Mesenchymal stem cell (in vitro differentiated cells and primary cell): ENCODE measurements around the gene ROBO2.

Experiments
- DNase-seq: peaks from one replicate; pipeline ENCODE4 v3.0.0-alpha.2; 2013
- H2AFZ ChIP-seq: one replicate; pipeline ENCODE4 v1.6.1; 2013; ENCODE audit warnings: low read depth, mild to moderate bottlenecking, control low read depth, inconsistent platforms, low read length, moderate library complexity
- H2AK5ac ChIP-seq: 2 replicates; pipeline ENCODE4 v1.6.1; 2013; ENCODE audit warnings: low read length, moderate library complexity, mild to moderate bottlenecking, inconsistent platforms; ENCODE audit not compliant: severe bottlenecking
- H2BK120ac ChIP-seq: one replicate; pipeline ENCODE4 v1.6.1; 2013; ENCODE audit warnings: low read depth, mild to moderate bottlenecking, inconsistent platforms, low read length, moderate library complexity
- H2BK12ac ChIP-seq, 2 experiments: one replicate each; pipeline ENCODE4 v1.6.1; 2013; ENCODE audit warnings: inconsistent platforms in 2 of 2, low read length in 2 of 2, mild to moderate bottlenecking in 2 of 2, moderate library complexity in 2 of 2, control low read depth in 1 of 2
- H2BK15ac ChIP-seq: one replicate; pipeline ENCODE4 v1.6.1; 2013; ENCODE audit warnings: mild to moderate bottlenecking, low read depth, inconsistent platforms; ENCODE audit not compliant: poor library complexity, severe bottlenecking
- H2BK5ac ChIP-seq: 2 replicates; pipeline ENCODE4 v1.6.1; 2013; ENCODE audit warnings: low read depth, mild to moderate bottlenecking, low read length, control low read depth, inconsistent platforms; ENCODE audit not compliant: poor library complexity, severe bottlenecking
- H3K14ac ChIP-seq, 2 experiments: one replicate each; pipeline ENCODE4 v1.6.1; 2013; ENCODE audit warnings: inconsistent platforms in 2 of 2, low read length in 2 of 2, control low read depth in 1 of 2, mild to moderate bottlenecking in 1 of 2, moderate library complexity in 1 of 2
- H3K18ac ChIP-seq, 2 experiments: one replicate each; pipeline ENCODE4 v1.6.1; 2013; ENCODE audit warnings: inconsistent platforms in 2 of 2, low read length in 2 of 2, control low read depth in 1 of 2, low read depth in 1 of 2, mild to moderate bottlenecking in 1 of 2
- H3K23ac ChIP-seq, 2 experiments: one replicate each; pipeline ENCODE4 v1.6.1; 2013; ENCODE audit warnings: inconsistent platforms in 2 of 2, low read length in 2 of 2, mild to moderate bottlenecking in 2 of 2, moderate library complexity in 2 of 2, control low read depth in 1 of 2
- H3K27ac ChIP-seq: 2 replicates; pipeline ENCODE4 v1.5.1; 2013; ENCODE audit warnings: mild to moderate bottlenecking, moderate library complexity, low read length, control low read depth, inconsistent platforms; ENCODE audit not compliant: poor library complexity, severe bottlenecking
- H3K27me3 ChIP-seq, 2 experiments: 2 replicates each; pipeline versions ENCODE4 v1.6.1 to v1.7.0; 2013; ENCODE audit warnings: low read length in 2 of 2, mild to moderate bottlenecking in 2 of 2, moderate library complexity in 2 of 2, control low read depth in 1 of 2, inconsistent platforms in 1 of 2; ENCODE audit not compliant: control insufficient read depth in 1 of 2, insufficient read depth in 1 of 2
- H3K36me3 ChIP-seq, 2 experiments: 2 replicates each; pipeline versions ENCODE4 v1.6.1 to v1.7.0; 2013; ENCODE audit warnings: low read length in 2 of 2, control low read depth in 1 of 2, inconsistent platforms in 1 of 2, low read depth in 1 of 2, mild to moderate bottlenecking in 1 of 2; ENCODE audit not compliant: insufficient read depth in 2 of 2, control insufficient read depth in 1 of 2
- H3K4ac ChIP-seq, 2 experiments: one replicate each; pipeline ENCODE4 v1.6.1; 2013; ENCODE audit warnings: inconsistent platforms in 2 of 2, low read length in 2 of 2, mild to moderate bottlenecking in 2 of 2, moderate library complexity in 2 of 2, control low read depth in 1 of 2, low read depth in 1 of 2
- H3K4me1 ChIP-seq: 2 replicates; pipeline ENCODE4 v1.6.1; 2013; ENCODE audit warnings: low read depth, low read length, control low read depth; ENCODE audit not compliant: control insufficient read depth, insufficient read depth
- H3K4me2 ChIP-seq: 2 replicates; pipeline ENCODE4 v1.6.1; 2013; ENCODE audit warnings: low read length, mild to moderate bottlenecking, inconsistent platforms; ENCODE audit not compliant: poor library complexity, severe bottlenecking
- H3K4me3 ChIP-seq, 2 experiments: 2 replicates each; pipeline versions ENCODE4 v1.5.1 to v1.7.0; 2013; ENCODE audit warnings: low read length in 2 of 2, mild to moderate bottlenecking in 2 of 2, control low read depth in 1 of 2, low read depth in 1 of 2; ENCODE audit not compliant: insufficient read depth in 1 of 2
- H3K79me1 ChIP-seq: replicated peaks from 2 replicates; pipeline ENCODE4 v1.6.1; 2013; ENCODE audit warnings: mild to moderate bottlenecking, control low read depth, low read length, inconsistent platforms; ENCODE audit not compliant: poor library complexity, severe bottlenecking
- H3K9ac ChIP-seq: 2 replicates; pipeline ENCODE4 v1.7.0; 2013; ENCODE audit warnings: mild to moderate bottlenecking, low read length, moderate library complexity
- H3K9me3 ChIP-seq: 2 replicates; pipeline ENCODE4 v1.7.0; 2013; ENCODE audit warnings: mild to moderate bottlenecking, low read length; ENCODE audit not compliant: control insufficient read depth
- H4K8ac ChIP-seq: one replicate; pipeline ENCODE4 v1.6.1; 2013; ENCODE audit warnings: inconsistent platforms, mild to moderate bottlenecking, low read length, moderate library complexity
- H4K91ac ChIP-seq: one replicate; pipeline ENCODE4 v1.6.1; 2013; ENCODE audit warnings: mild to moderate bottlenecking, low read length, inconsistent platforms
- WGBS: methylation state at CpG from one replicate; pipeline ENCODE4 v1.1.7; 2013; ENCODE audit warnings: mixed read lengths; 5-methylcytosine and 5-hydroxymethylcytosine counted together

Gene ROBO2

GRCh38 chr3:77189684-77190083 is 149.8 kb downstream of the ROBO2 start:
- no peak overlapping the region for H3K18ac ChIP-seq
- H4K91ac ChIP-seq = no peak overlapping the region
- no peak overlapping the region for H3K4ac ChIP-seq
- H3K9me3 ChIP-seq = no peaks in the 10 kb centered on the region
- no peaks in the 10 kb centered on the region for H3K4me1 ChIP-seq
- no peak overlapping the region for H2BK5ac ChIP-seq
- H2AK5ac ChIP-seq = no peak overlapping the region
- H3K4me2 ChIP-seq = no peak overlapping the region
- H3K27me3 ChIP-seq = no peaks in the 10 kb centered on the region
- no peak overlapping the region for H2BK15ac ChIP-seq
- no peak overlapping the region for H2BK120ac ChIP-seq
- no peak overlapping the region for H2AFZ ChIP-seq
- no peaks in the 10 kb centered on the region for H3K79me1 ChIP-seq
- H2BK12ac ChIP-seq = no peak overlapping the region
- H3K14ac ChIP-seq = no peak overlapping the region
- H3K36me3 ChIP-seq = no peaks in the 10 kb centered on the region
- DNase-seq = no peak
- H3K9ac ChIP-seq = no peak overlapping the region
- no CpG with 5 or more reads among the region's 2 CpGs for WGBS
- H4K8ac ChIP-seq = no peak overlapping the region
- H3K27ac ChIP-seq = no peak overlapping the region
- H3K23ac ChIP-seq = no peak overlapping the region
- H3K4me3 ChIP-seq = no peak overlapping the region

- peak; percentile 12 for DNase-seq
- H3K4me2 ChIP-seq = no peak overlapping the region
- H3K4me1 ChIP-seq = no peaks in the 10 kb centered on the region
- H2BK5ac ChIP-seq = no peak overlapping the region
- H3K23ac ChIP-seq = no peak overlapping the region
- H2AFZ ChIP-seq = no peak overlapping the region
- H3K4ac ChIP-seq = no peak overlapping the region
- no peak overlapping the region for H2AK5ac ChIP-seq
- H2BK12ac ChIP-seq = no peak overlapping the region
- H2BK15ac ChIP-seq = no peak overlapping the region
- WGBS = 35% methylated on average over 2 of the region's 3 CpGs
- no peaks in the 10 kb centered on the region for H3K36me3 ChIP-seq
- H3K79me1 ChIP-seq = no peaks in the 10 kb centered on the region
- no peak overlapping the region for H3K27ac ChIP-seq
- H3K4me3 ChIP-seq = no peak overlapping the region
- no peak overlapping the region for H3K9ac ChIP-seq
- H4K91ac ChIP-seq = no peak overlapping the region
- H3K14ac ChIP-seq = no peak overlapping the region
- no peak overlapping the region for H4K8ac ChIP-seq
- H2BK120ac ChIP-seq = no peak overlapping the region
- no peaks in the 10 kb centered on the region for H3K27me3 ChIP-seq
- H3K18ac ChIP-seq = no peak overlapping the region
- H3K9me3 ChIP-seq = no peaks in the 10 kb centered on the region
These were observed 150.5 kb downstream of the ROBO2 start for GRCh38 chr3:77190374-77190773.

- no peak for DNase-seq
- H4K91ac ChIP-seq = no peak overlapping the region
- 88% methylated on average over 1 of the region's 4 CpGs for WGBS
These were observed 151.1 kb downstream of the ROBO2 start for GRCh38 chr3:77191014-77191413.

GRCh38 chr3:77191640-77192039 is 151.7 kb downstream of the ROBO2 start:
- Histone ChIP-seq H3K27me3 (no peaks in the 10 kb centered on the region), H3K14ac (no peak overlapping the region), H3K79me1 (no peaks in the 10 kb centered on the region), H3K18ac (no peak overlapping the region), H3K9ac (no peak overlapping the region), H4K91ac (no peak overlapping the region), H2BK5ac (no peak overlapping the region), H3K4me2 (no peak overlapping the region), H3K4me1 (no peaks in the 10 kb centered on the region), H3K4ac (no peak overlapping the region), H3K23ac (no peak overlapping the region), H2BK15ac (no peak overlapping the region), H2AK5ac (no peak overlapping the region), H2BK12ac (no peak overlapping the region), H2BK120ac (no peak overlapping the region), H2AFZ (no peak overlapping the region), H3K9me3 (no peaks in the 10 kb centered on the region), H3K36me3 (no peaks in the 10 kb centered on the region), H4K8ac (no peak overlapping the region), H3K4me3 (no peak overlapping the region), H3K27ac (no peak overlapping the region)
- WGBS = 20% methylated on average over 2 of the region's 3 CpGs
- DNase-seq = no peak

More at GRCh38 chr3:77191014-77191413, 151.1 kb downstream of the ROBO2 start:
- Histone ChIP-seq H2BK15ac (no peak overlapping the region), H3K4me2 (no peak overlapping the region), H2AK5ac (no peak overlapping the region), H2BK12ac (no peak overlapping the region), H3K36me3 (no peaks in the 10 kb centered on the region), H3K18ac (no peak overlapping the region), H3K27ac (no peak overlapping the region), H2BK120ac (no peak overlapping the region), H3K4me1 (no peaks in the 10 kb centered on the region), H3K4me3 (no peak overlapping the region), H3K9me3 (no peaks in the 10 kb centered on the region), H3K27me3 (no peaks in the 10 kb centered on the region), H4K8ac (no peak overlapping the region), H2AFZ (no peak overlapping the region), H3K23ac (no peak overlapping the region), H3K14ac (no peak overlapping the region), H3K79me1 (no peaks in the 10 kb centered on the region), H3K4ac (no peak overlapping the region), H2BK5ac (no peak overlapping the region), H3K9ac (no peak overlapping the region)
